ENCODE results near the gene SCAND1.
"Not testable (repeated sequence)": the region's sequence is repeated elsewhere in the genome, so short reads cannot be mapped to it uniquely, and the experiment has no call there.

The SCAND1 gene

GRCh38 chr20:35956616-35957015 lies 2.3 kb upstream of the SCAND1 start:
- no peak for DNase-seq

- DNase-seq, result peak; percentile 40
Measured at GRCh38 chr20:35954907-35955251, 577 bp upstream of the SCAND1 start.

GRCh38 chr20:35953387-35954199 lies 709 bp downstream of the SCAND1 start:
- DNase-seq, result peak; percentile 44

GRCh38 chr20:35952480-35953386 lies 1.6 kb downstream of the SCAND1 start:
- DNase-seq, result peak; percentile 19

GRCh38 chr20:35952080-35952479 lies 2.2 kb downstream of the SCAND1 start:
- DNase-seq, result not testable (repeated sequence)

GRCh38 chr20:35950093-35950492 lies 4.2 kb downstream of the SCAND1 start:
- DNase-seq, result no peak

- DNase-seq, result peak; percentile 28
Measured at GRCh38 chr20:35947907-35948306, 6.4 kb downstream of the SCAND1 start.

GRCh38 chr20:35947489-35947888 lies 6.8 kb downstream of the SCAND1 start:
- DNase-seq, result peak; percentile 16

GRCh38 chr20:35942243-35942642 lies 12.1 kb downstream of the SCAND1 start:
- no peak for DNase-seq

GRCh38 chr20:35941620-35942019 lies 12.7 kb downstream of the SCAND1 start:
- DNase-seq, result no peak

- DNase-seq, result no peak
Measured at GRCh38 chr20:35939264-35939663, 15.0 kb downstream of the SCAND1 start.

GRCh38 chr20:35934050-35934449 lies 20.3 kb downstream of the SCAND1 start:
- DNase-seq, result no peak

GRCh38 chr20:35929301-35929700 lies 25.0 kb downstream of the SCAND1 start:
- no peak for DNase-seq

GRCh38 chr20:35920523-35920922 lies 33.8 kb downstream of the SCAND1 start:
- DNase-seq, result no peak

GRCh38 chr20:35918021-35918420 lies 36.3 kb downstream of the SCAND1 start:
- no peak for DNase-seq

- DNase-seq, result no peak
Measured at GRCh38 chr20:35917077-35917476, 37.2 kb downstream of the SCAND1 start.

GRCh38 chr20:35912881-35913280 lies 41.4 kb downstream of the SCAND1 start:
- no peak for DNase-seq

- DNase-seq, result no peak
Measured at GRCh38 chr20:35910254-35910653, 44.0 kb downstream of the SCAND1 start.

- DNase-seq, result no peak
Measured at GRCh38 chr20:35909796-35910195, 44.5 kb downstream of the SCAND1 start.

GRCh38 chr20:35909176-35909575 lies 45.1 kb downstream of the SCAND1 start:
- no peak for DNase-seq

- no peak for DNase-seq
Measured at GRCh38 chr20:35908007-35908406, 46.3 kb downstream of the SCAND1 start.

- DNase-seq, result no peak
Measured at GRCh38 chr20:35907017-35907701, 47.1 kb downstream of the SCAND1 start.

- no peak for DNase-seq
Measured at GRCh38 chr20:35904982-35905663, 49.2 kb downstream of the SCAND1 start.

All from fibroblast of skin of right biceps (primary cell).